SJCRH30 (cell line): ENCODE measurements around the gene CHURC1. TPM values are rescaled to one million over a fixed set of nuclear protein-coding genes. Genes with fewer than 3 reads are reported as not detected.

Experiments used
- DNase-seq, 2 experiments: peaks; one replicate each; pipeline ENCODE4 v3.0.0-alpha.2; 2015 to 2020
- H3K27ac ChIP-seq: fragments of 250-450 bp; sonication (Bioruptor Pico); 2 replicates; pipeline ENCODE4 v1.5.1; 2020; ENCODE audit warnings: mild to moderate bottlenecking, moderate library complexity
- H3K27me3 ChIP-seq: fragments of 250-450 bp; sonication (Bioruptor Pico); 2 replicates; pipeline ENCODE4 v1.5.1; 2020; ENCODE audit warnings: mild to moderate bottlenecking, moderate library complexity
- H3K36me3 ChIP-seq: fragments of 250-450 bp; sonication (Bioruptor Pico); 2 replicates; pipeline ENCODE4 v1.5.1; 2020; ENCODE audit warnings: mild to moderate bottlenecking, moderate library complexity
- H3K4me1 ChIP-seq: fragments of 250-450 bp; sonication (Bioruptor Pico); 2 replicates; pipeline ENCODE4 v1.5.1; 2020; ENCODE audit warnings: mild to moderate bottlenecking, moderate library complexity
- H3K4me3 ChIP-seq: fragments of 250-450 bp; sonication (Bioruptor Pico); 2 replicates; pipeline ENCODE4 v1.5.1; 2020; ENCODE audit warnings: mild to moderate bottlenecking, moderate library complexity
- H3K9me3 ChIP-seq: fragments of 250-450 bp; sonication (Bioruptor Pico); replicated peaks from 2 replicates; pipeline ENCODE4 v1.5.1; 2020; ENCODE audit warnings: mild to moderate bottlenecking, moderate library complexity
- total RNA-seq: library from RNA; depleted of rRNA; stranded (reverse); fragments of >200 nt; shearing (Covaris generic); gene quantifications from 2 replicates; pipeline ENCODE4 v1.2.3, GENCODE V29; 2014

The CHURC1 gene
- total RNA-seq, 1 experiment from 2014 or later = 33.1 TPM

GRCh38 chr14:64920465-64920864 lies 6.2 kb downstream of the CHURC1 start:
- no peaks in the 10 kb centered on the region for H3K36me3 ChIP-seq
- H3K27ac ChIP-seq = no peak overlapping the region
- H3K4me1 ChIP-seq = no peaks in the 10 kb centered on the region
- DNase-seq = no peak
- H3K27me3 ChIP-seq = no peaks in the 10 kb centered on the region
- H3K4me3 ChIP-seq = no peak overlapping the region
- H3K9me3 ChIP-seq = no peaks in the 10 kb centered on the region

- peaks cover 9% of the 10 kb centered on the region; the same call in 1 of the 2 replicates for H3K36me3 ChIP-seq
- no peaks in the 10 kb centered on the region for H3K4me1 ChIP-seq
- DNase-seq = no peak
- H3K27me3 ChIP-seq = no peaks in the 10 kb centered on the region
- H3K4me3 ChIP-seq = no peak overlapping the region
- no peaks in the 10 kb centered on the region for H3K9me3 ChIP-seq
- H3K27ac ChIP-seq = no peak overlapping the region
These were observed 8.8 kb downstream of the CHURC1 start for GRCh38 chr14:64923015-64923414.

GRCh38 chr14:64926398-64926995 lies 12.2 kb downstream of the CHURC1 start:
- Histone ChIP-seq H3K36me3 (peaks cover 11% of the 10 kb centered on the region; the same call in 1 of the 2 replicates), H3K27me3 (no peaks in the 10 kb centered on the region), H3K27ac (no peak overlapping the region), H3K9me3 (no peaks in the 10 kb centered on the region), H3K4me3 (no peak overlapping the region), H3K4me1 (no peaks in the 10 kb centered on the region)
- DNase-seq = no peak

- Histone ChIP-seq H3K27me3 (no peaks in the 10 kb centered on the region), H3K27ac (no peak overlapping the region), H3K9me3 (no peaks in the 10 kb centered on the region), H3K4me3 (no peak overlapping the region), H3K36me3 (peaks cover 15% of the 10 kb centered on the region; the same call in 1 of the 2 replicates), H3K4me1 (no peaks in the 10 kb centered on the region)
- no peak for DNase-seq
These were observed 12.8 kb downstream of the CHURC1 start for GRCh38 chr14:64927031-64927430.

GRCh38 chr14:64928239-64929013 lies 14.2 kb downstream of the CHURC1 start:
- no peaks in the 10 kb centered on the region for H3K9me3 ChIP-seq
- DNase-seq = no peak
- no peaks in the 10 kb centered on the region for H3K4me1 ChIP-seq
- no peak overlapping the region for H3K4me3 ChIP-seq
- H3K36me3 ChIP-seq = peaks cover 19% of the 10 kb centered on the region; the same call in 1 of the 2 replicates
- no peaks in the 10 kb centered on the region for H3K27me3 ChIP-seq
- no peak overlapping the region for H3K27ac ChIP-seq

GRCh38 chr14:64929014-64929359 lies 14.7 kb downstream of the CHURC1 start:
- Histone ChIP-seq H3K4me3 (no peak overlapping the region), H3K9me3 (no peaks in the 10 kb centered on the region), H3K4me1 (no peaks in the 10 kb centered on the region; the same call in 1 of the 2 replicates), H3K27me3 (no peaks in the 10 kb centered on the region), H3K27ac (no peak overlapping the region), H3K36me3 (peaks cover 19% of the 10 kb centered on the region; the same call in 1 of the 2 replicates)
- no peak for DNase-seq

GRCh38 chr14:64930085-64930843 lies 16.0 kb downstream of the CHURC1 start:
- no peak for DNase-seq
- H3K4me1 ChIP-seq = peaks cover 8% of the 10 kb centered on the region
- no peak overlapping the region for H3K4me3 ChIP-seq
- H3K36me3 ChIP-seq = peaks cover 19% of the 10 kb centered on the region; the same call in 1 of the 2 replicates
- H3K9me3 ChIP-seq = no peaks in the 10 kb centered on the region
- H3K27me3 ChIP-seq = no peaks in the 10 kb centered on the region
- H3K27ac ChIP-seq = no peak overlapping the region

GRCh38 chr14:64931123-64931522 lies 16.9 kb downstream of the CHURC1 start:
- DNase-seq = no peak
- Histone ChIP-seq H3K9me3 (no peaks in the 10 kb centered on the region), H3K4me1 (peaks cover 8% of the 10 kb centered on the region), H3K36me3 (peaks cover 19% of the 10 kb centered on the region; the same call in 1 of the 2 replicates), H3K27me3 (no peaks in the 10 kb centered on the region), H3K4me3 (no peak overlapping the region), H3K27ac (no peak overlapping the region)

GRCh38 chr14:64932231-64932630 lies 18.0 kb downstream of the CHURC1 start:
- DNase-seq = no peak
- H3K9me3 ChIP-seq = no peaks in the 10 kb centered on the region
- no peaks in the 10 kb centered on the region for H3K27me3 ChIP-seq
- no peak overlapping the region for H3K27ac ChIP-seq
- peaks cover 12% of the 10 kb centered on the region; the same call in 1 of the 2 replicates for H3K36me3 ChIP-seq
- H3K4me3 ChIP-seq = no peak overlapping the region
- peaks cover 8% of the 10 kb centered on the region for H3K4me1 ChIP-seq

- Histone ChIP-seq H3K27ac (no peak overlapping the region), H3K4me1 (peaks cover 8% of the 10 kb centered on the region), H3K27me3 (no peaks in the 10 kb centered on the region), H3K36me3 (peaks cover 9% of the 10 kb centered on the region; the same call in 1 of the 2 replicates), H3K9me3 (no peaks in the 10 kb centered on the region), H3K4me3 (no peak overlapping the region)
- DNase-seq = peak in 1 of 2 experiments; percentile 30
These were observed 20.2 kb downstream of the CHURC1 start for GRCh38 chr14:64934338-64934929.

- H3K36me3 ChIP-seq = peaks cover 9% of the 10 kb centered on the region; the same call in 1 of the 2 replicates
- peaks cover 8% of the 10 kb centered on the region for H3K4me1 ChIP-seq
- no peak overlapping the region for H3K4me3 ChIP-seq
- H3K27me3 ChIP-seq = no peaks in the 10 kb centered on the region
- H3K27ac ChIP-seq = no peak overlapping the region
- DNase-seq = no peak
- no peaks in the 10 kb centered on the region for H3K9me3 ChIP-seq
These were observed 21.3 kb downstream of the CHURC1 start for GRCh38 chr14:64935508-64935907.

- Histone ChIP-seq H3K27me3 (no peaks in the 10 kb centered on the region), H3K36me3 (peaks cover 4% of the 10 kb centered on the region; the same call in 1 of the 2 replicates), H3K9me3 (no peaks in the 10 kb centered on the region), H3K4me3 (no peak overlapping the region), H3K27ac (no peak overlapping the region), H3K4me1 (peaks cover 8% of the 10 kb centered on the region)
- DNase-seq = no peak
These were observed 23.0 kb downstream of the CHURC1 start for GRCh38 chr14:64937171-64937820.

GRCh38 chr14:64937821-64938193 lies 23.6 kb downstream of the CHURC1 start:
- H3K9me3 ChIP-seq = no peaks in the 10 kb centered on the region
- H3K4me3 ChIP-seq = no peak overlapping the region
- peaks cover 4% of the 10 kb centered on the region; the same call in 1 of the 2 replicates for H3K36me3 ChIP-seq
- no peak overlapping the region for H3K27ac ChIP-seq
- no peaks in the 10 kb centered on the region for H3K27me3 ChIP-seq
- peaks cover 8% of the 10 kb centered on the region for H3K4me1 ChIP-seq
- peak in 1 of 2 experiments; percentile 15 for DNase-seq
